GM19023 (cell line): ENCODE data around the gene TSPAN1.
"Not testable (repeated sequence)": the region's sequence is repeated elsewhere in the genome, so short reads cannot be mapped to it uniquely, and the experiment has no call there.

ENCODE experiments used
- ATAC-seq: cut with Tn5 transposase; IDR thresholded peaks from one replicate; pipeline ENCODE4 v1.9.1; 2021; ENCODE audit warnings: mild to moderate bottlenecking, moderate library complexity; ENCODE audit not compliant: unreplicated experiment

The TSPAN1 gene

DNA sequence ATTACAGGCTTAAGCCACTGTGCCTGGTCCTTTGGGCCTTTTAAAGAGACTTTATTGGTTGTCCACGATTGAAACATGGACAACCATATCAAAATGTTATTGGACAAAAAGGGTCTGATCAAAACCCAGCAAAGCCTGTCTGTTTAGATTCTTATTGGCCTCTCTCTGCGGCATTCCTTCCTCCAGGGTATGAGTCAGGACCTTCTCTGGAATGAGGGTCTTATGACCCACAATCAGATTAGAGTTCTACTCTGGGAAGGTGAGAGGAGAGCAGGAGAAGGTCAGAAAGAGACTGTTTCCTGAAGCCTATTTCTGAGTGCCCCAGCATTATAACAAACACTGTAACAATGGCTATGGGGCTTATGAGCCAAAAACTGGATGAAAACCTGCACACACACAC is 36.2 kb downstream of the TSPAN1 start:
- no peak for ATAC-seq

DNA sequence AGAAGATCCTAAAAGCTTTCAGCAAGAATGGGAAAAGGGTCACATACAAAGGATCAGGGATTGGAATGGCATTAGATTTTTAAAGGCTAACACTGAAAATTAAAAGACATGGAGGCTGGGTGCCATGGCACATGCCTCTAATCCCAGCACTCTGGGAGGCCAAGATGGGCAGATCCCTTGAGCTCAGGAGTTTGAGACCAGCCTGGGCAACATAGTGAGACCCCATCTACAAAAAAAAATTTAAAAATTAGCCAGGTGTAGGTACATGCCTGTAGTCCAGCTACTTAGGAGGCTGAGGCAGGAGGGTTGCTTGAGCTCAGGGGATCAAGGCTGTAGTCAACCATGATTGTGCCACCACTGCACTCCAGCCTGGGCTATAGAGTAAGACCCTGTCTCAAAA is 40.6 kb downstream of the TSPAN1 start:
- no peak for ATAC-seq

DNA sequence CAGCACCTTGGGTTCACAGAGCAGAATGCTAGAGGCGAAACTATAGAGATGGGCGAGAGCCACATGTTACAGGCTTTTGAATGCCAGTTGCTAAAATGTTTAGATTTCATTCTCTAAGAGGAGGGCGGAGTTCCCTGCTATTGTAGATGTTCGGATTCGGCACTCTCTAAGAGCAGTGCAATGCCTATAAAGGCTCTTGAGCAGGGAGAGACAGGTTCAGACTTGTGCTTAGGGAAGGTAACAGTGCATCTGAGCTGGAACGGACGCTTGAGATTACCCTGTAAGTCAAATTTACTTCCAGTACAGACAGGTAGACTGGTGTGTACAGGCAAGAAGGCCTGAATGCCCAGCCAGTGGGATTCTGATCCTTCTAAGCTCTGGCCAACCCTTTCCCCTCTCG is 43.6 kb downstream of the TSPAN1 start:
- no peak for ATAC-seq

DNA sequence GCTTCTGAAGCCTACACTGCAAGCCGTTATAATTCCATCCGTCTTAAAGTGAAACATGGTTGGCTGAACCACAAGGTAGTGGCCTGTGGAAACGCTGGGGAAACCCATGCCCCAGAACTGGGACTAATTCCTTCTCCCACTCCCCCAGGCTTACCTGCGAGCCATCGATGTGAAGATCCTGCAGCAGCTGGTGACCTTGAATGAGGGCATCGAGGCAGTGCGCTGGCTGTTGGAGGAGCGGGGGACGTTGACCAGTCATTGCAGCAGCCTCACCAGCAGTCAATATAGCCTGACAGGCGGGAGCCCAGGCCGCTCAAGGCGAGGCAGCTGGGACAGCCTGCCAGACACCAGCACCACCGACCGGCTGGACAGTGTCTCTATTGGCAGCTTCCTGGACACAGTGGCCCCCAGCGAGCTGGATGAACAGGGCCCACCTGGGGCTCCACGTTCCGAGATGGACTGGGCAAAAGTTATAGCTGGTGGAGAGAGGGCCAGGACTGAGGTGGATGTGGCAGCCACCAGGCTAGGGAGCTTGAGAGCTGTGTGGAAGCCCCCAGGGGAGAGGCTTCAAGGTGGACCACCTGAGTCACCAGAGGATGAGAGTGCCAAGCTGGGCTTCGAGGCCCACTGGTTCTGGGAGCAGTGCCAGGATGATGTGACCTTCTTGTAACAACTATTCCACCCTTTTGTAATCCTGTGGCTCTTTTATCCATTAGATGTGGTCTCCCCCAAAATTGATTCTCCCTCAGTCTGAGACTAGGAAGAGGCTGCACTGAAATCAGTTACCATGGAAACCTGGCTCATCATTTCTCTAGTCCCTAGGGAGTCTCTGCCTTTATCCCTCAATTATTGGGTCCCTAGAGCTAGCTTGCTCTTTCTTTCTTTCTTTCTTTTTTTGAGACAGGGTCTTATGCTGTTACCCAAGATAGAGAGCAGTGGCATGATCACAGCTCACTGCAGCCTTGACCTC is 44.9 kb downstream of the TSPAN1 start:
- no peak for ATAC-seq

DNA sequence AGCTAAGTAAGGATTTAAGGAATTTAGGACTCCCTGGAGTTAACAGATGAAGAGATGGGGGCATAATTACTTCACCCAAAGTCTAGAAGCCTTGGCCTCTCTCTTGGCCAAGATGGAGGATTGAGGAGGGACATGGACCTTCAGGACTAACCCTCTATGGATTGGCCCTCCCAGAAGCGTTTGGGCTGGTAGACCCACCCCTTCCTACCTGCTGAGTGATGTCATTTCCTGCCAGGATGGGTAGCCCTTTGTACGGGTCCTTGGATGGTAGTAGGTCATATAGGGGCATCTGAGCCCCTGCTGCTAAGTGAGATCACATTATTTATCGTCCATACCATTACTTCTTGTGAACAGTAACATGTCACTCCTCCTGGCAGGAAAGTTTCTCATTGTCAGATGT is 45.9 kb downstream of the TSPAN1 start:
- no peak for ATAC-seq

DNA sequence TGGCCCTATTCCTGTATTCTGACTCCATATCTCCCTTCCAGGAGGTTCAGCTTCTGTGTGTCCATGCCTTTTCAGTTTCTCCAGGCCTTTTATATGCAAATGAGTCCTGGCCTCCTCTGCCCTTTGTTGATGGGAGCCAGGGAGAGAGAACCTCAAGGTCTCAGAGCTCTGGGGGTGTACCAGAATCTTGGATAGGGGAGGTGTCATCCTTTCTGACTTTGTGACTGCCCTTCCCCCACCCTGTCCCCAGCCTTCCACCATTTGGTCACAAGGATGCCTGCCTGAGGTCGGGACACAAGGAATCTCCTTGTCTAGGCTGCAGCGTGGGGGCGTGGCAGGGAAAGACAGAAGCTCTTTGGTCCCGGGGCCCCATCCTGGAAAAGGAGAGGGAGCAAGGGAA is 46.9 kb downstream of the TSPAN1 start:
- no peak for ATAC-seq

DNA sequence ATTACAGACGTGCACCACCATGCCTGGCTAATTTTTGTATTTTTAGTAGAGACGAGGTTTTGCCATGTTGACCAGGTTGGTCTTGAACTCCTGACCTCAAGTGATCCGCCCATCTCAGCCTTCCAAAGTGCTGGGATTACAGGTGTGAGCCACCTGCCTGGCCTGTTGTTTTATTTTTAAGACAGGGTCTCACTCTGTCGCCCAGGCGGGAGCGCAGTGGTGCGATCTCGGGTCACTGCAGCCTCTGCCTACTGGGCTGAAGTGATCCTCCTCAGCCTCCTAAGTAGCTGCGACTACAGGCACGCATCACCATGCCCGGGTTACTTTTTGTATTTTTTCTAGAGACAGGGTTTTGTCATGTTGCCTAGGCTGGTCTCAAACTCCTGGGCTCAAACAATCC is 48.2 kb downstream of the TSPAN1 start:
- ATAC-seq: not testable (repeated sequence)

DNA sequence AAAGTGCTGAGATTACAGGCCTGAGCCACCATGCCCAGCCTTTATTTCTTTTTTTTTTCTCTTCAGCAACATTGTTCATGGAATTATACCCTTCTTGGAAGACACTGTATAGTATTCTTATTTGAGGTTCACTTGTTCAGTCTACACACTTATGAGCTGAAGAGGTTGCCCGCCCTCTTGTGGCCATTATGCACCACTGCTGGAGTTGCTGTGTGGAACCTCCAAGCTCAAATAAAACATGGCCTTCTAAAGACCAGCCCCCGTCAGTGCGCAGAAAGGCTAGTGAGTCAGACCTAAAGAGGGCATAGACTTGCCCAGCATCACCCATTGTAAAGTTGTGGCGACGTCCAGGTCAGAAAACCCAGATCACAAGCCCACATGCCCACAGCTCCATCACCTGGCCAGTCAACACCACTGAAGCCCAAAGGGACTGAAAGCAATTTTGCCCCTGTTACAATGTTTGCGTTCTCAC is 48.6 kb downstream of the TSPAN1 start:
- ATAC-seq: no peak

DNA sequence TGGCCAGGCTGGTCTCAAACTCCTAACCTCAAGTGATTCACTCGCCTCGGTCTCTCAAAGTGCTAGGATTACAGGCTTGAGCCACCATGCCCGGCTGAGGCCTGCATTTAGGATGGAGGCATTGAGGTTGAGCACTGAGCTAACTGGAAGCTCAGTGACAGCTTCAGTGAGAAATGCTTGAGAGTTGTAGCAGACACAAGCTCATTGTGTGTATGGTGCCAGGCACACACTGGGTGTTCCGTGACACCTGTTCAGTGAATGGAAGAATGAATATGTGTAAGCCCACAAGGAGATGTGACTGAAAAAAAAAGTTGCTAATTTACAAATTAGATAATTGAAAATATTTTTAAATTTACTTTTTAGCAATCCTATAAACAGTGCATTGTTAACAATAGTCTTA is 50.1 kb downstream of the TSPAN1 start:
- ATAC-seq: no peak

DNA sequence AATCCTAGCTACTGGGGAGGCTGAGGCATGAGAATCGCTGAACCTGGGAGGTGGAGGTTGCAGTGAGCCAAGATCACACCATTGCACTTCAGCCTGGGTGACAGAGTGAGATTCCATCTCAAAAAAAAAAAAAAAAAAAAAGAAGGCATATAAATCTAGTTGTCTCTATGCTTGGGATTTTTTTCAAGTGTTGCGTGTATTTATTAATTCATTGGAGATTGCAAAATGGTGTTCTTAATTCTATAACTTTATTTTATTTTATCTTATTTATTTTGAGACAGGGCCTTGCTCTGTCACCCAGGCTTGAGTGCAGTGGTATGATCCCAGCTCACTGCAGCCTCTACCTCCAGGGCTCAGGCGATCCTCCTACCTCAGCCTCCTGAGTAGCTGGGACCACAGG is 56.3 kb downstream of the TSPAN1 start:
- not testable (repeated sequence) for ATAC-seq
